HCT116 (cell line): ENCODE results near the gene GPRC5D. TPM values are rescaled to one million over a fixed set of nuclear protein-coding genes. Genes with fewer than 3 reads are reported as not detected.

Experiments used
- ATAC-seq: fragments of 200-7000 bp; cut with Tn5 transposase; 2 replicates; pipeline ENCODE4 v1.9.1; 2020; ENCODE audit warnings: mild to moderate bottlenecking, moderate library complexity
- BruUV-seq: library from RNA; stranded (reverse); fragments of 400-500 nt; replicated peaks from 2 replicates; lab custom pipeline; 2021; lab: Mats Ljungman, UMichigan
- CTCF ChIA-PET: fragments of 300-600 bp; sonication (Branson Sonifier 250); formaldehyde crosslinking; loops from one replicate; lab custom pipeline; 2021; ENCODE audit warnings: antibody characterized with exemption; lab: Charles Lee
- POLR2A ChIA-PET: fragments of 300-600, 350-600 bp; sonication (Branson Sonifier 250); formaldehyde crosslinking; loops from one replicate; lab custom pipeline; 2021; ENCODE audit warnings: antibody characterized with exemption; lab: Charles Lee
- RAD21 ChIA-PET, 2 experiments: fragments of 300-600 bp; sonication (Branson Sonifier 250); formaldehyde crosslinking; loops; one replicate each; lab custom pipeline; 2023; ENCODE audit warnings: low total read pairs in 2 of 2; ENCODE audit not compliant: uncharacterized antibody in 2 of 2, unreplicated experiment in 2 of 2, low non-redundant PET in 1 of 2; lab: Charles Lee
- DNase-seq: peaks from one replicate; pipeline ENCODE4 v3.0.0-alpha.2; 2010; ENCODE audit warnings: low read depth, low spot score
- H2AFZ ChIP-seq: fragments of 200-600 bp; shearing (Covaris generic), sonication (generic); 2 replicates; pipeline ENCODE4 v1.6.1; 2017; ENCODE audit warnings: low read depth, mixed run types, mixed read lengths, antibody characterized with exemption, low read length; ENCODE audit not compliant: poor library complexity, severe bottlenecking
- H3K27ac ChIP-seq: 2 replicates; pipeline ENCODE4 v1.5.1; 2012; ENCODE audit warnings: low read depth, low read length
- H3K27me3 ChIP-seq: fragments of 200-600 bp; sonication (generic); 2 replicates; pipeline ENCODE4 v1.6.1; 2016; ENCODE audit warnings: mixed run types, low read length, mixed read lengths; ENCODE audit not compliant: insufficient read depth
- H3K36me3 ChIP-seq, 2 experiments: fragments of 200-500 bp in 1 of 2; fragments of 200-600 bp in 1 of 2; sonication (Bioruptor generic) in 1 of 2; sonication (generic) in 1 of 2; 2 replicates each; pipeline versions ENCODE4 v1.5.1 to v1.6.1; 2014 to 2016; ENCODE audit warnings: low read length in 2 of 2, inconsistent platforms in 1 of 2, mixed read lengths in 1 of 2, mixed run types in 1 of 2; ENCODE audit not compliant: insufficient read depth in 2 of 2, control insufficient read depth in 1 of 2
- H3K4me1 ChIP-seq, 2 experiments: fragments of 200-600 bp in 1 of 2; sonication (generic) in 1 of 2; 2 replicates each; pipeline versions ENCODE4 v1.5.1 to v1.6.1; 2012 to 2017; ENCODE audit warnings: low read length in 2 of 2, inconsistent platforms in 1 of 2, mild to moderate bottlenecking in 1 of 2, mixed read lengths in 1 of 2, mixed run types in 1 of 2, moderate library complexity in 1 of 2; ENCODE audit not compliant: insufficient read depth in 2 of 2, control insufficient read depth in 1 of 2
- H3K4me2 ChIP-seq: fragments of 200-600 bp; sonication (generic); 2 replicates; pipeline ENCODE4 v1.6.1; 2017; ENCODE audit warnings: mixed run types, low read length, mixed read lengths
- H3K4me3 ChIP-seq, 2 experiments: fragments of 200-600 bp in 1 of 2; sonication (generic) in 1 of 2; replicated peaks in 1 of 2; 2 replicates each; pipeline ENCODE4 v1.5.1; 2011 to 2016; ENCODE audit warnings: low read length in 2 of 2, control low read depth in 1 of 2, low read depth in 1 of 2, mild to moderate bottlenecking in 1 of 2, mixed read lengths in 1 of 2, mixed run types in 1 of 2
- H3K79me2 ChIP-seq: fragments of 200-600 bp; sonication (generic); 2 replicates; pipeline ENCODE4 v1.6.1; 2017; ENCODE audit warnings: mild to moderate bottlenecking, mixed run types, low read length, moderate library complexity, mixed read lengths; ENCODE audit not compliant: insufficient read depth
- H3K9ac ChIP-seq: fragments of 200-600 bp; sonication (generic); 2 replicates; pipeline ENCODE4 v1.6.1; 2016; ENCODE audit warnings: low read length, mixed read lengths
- H3K9me2 ChIP-seq: fragments of 200-600 bp; sonication (generic), shearing (Covaris generic); 2 replicates; pipeline ENCODE4 v1.6.1; 2017; ENCODE audit warnings: mixed run types, mild to moderate bottlenecking, moderate library complexity; ENCODE audit not compliant: insufficient read depth
- H3K9me3 ChIP-seq, 2 experiments: fragments of 200-500 bp in 1 of 2; fragments of 200-600 bp in 1 of 2; sonication (Bioruptor generic) in 1 of 2; sonication (generic) in 1 of 2; 2 replicates each; pipeline ENCODE4 v1.6.1; 2014 to 2017; ENCODE audit warnings: low read length in 2 of 2, mixed read lengths in 2 of 2, inconsistent platforms in 1 of 2, low read depth in 1 of 2, mild to moderate bottlenecking in 1 of 2, mixed run types in 1 of 2, moderate library complexity in 1 of 2; ENCODE audit not compliant: control insufficient read depth in 1 of 2, insufficient read depth in 1 of 2
- H4K20me1 ChIP-seq: fragments of 200-600 bp; sonication (generic), shearing (Covaris generic); 2 replicates; pipeline ENCODE4 v1.6.1; 2017; ENCODE audit warnings: mixed run types, mild to moderate bottlenecking, moderate library complexity; ENCODE audit not compliant: insufficient read depth
- EGR1 ChIP-seq: IDR thresholded peaks from 2 replicates; pipeline ENCODE4 v1.6.1; 2012; ENCODE audit warnings: low read depth
- EZH2 ChIP-seq: fragments of 200-600 bp; sonication (generic); IDR thresholded peaks from 2 replicates; pipeline ENCODE4 v1.6.1; 2017; ENCODE audit warnings: antibody characterized with exemption, mixed run types
- JUND ChIP-seq: IDR thresholded peaks from 2 replicates; pipeline ENCODE4 v1.6.1; 2012
- MAX ChIP-seq: IDR thresholded peaks from 2 replicates; pipeline ENCODE4 v1.6.1; 2012
- SRF ChIP-seq: IDR thresholded peaks from 2 replicates; pipeline ENCODE4 v1.6.1; 2012; ENCODE audit warnings: low read depth
- ZNF274 ChIP-seq: fragments of 200-500 bp; sonication (Bioruptor generic); IDR thresholded peaks from 2 replicates; pipeline ENCODE4 v1.6.1; 2014; ENCODE audit warnings: mild to moderate bottlenecking, low read depth, low read length, inconsistent platforms
- intact Hi-C: fragments of 100-400 bp; cut with micrococcal nuclease; formaldehyde crosslinking; loops from 2 replicates; pipeline ENCODE4 v1.10.0; 2022
- total RNA-seq: library from RNA; stranded (reverse); gene quantifications from one replicate; pipeline ENCODE4 v1.2.1, GENCODE V29; 2021; ENCODE audit not compliant: unreplicated experiment

GPRC5D gene
- total RNA-seq, 1 experiment from 2014 or later, result not detected

GRCh38 chr12:12899530-12900380 lies 52.2 kb downstream of the GPRC5D start (continued):
- TF ChIP-seq MAX, result peak; percentile 74
- no peak for TF ChIP-seq EZH2
- TF ChIP-seq SRF, result 0 out of 2 replicates have a peak, but pooled peaks have one; percentile 58
- peak; percentile 83 for TF ChIP-seq JUND
- no peak for TF ChIP-seq ZNF274
- no peak for TF ChIP-seq EGR1

GRCh38 chr12:12898911-12899511 lies 53.0 kb downstream of the GPRC5D start:
- Histone ChIP-seq H3K4me3 (peak overlapping the region in 1 of 2 experiments; percentile 1; a peak in 1 of 4 replicates), H3K27me3 (no peaks in the 10 kb centered on the region), H3K4me2 (peak overlapping the region; percentile 65), H3K79me2 (peaks cover 99% of the 10 kb centered on the region), H4K20me1 (peaks cover 51% of the 10 kb centered on the region)
- intact Hi-C loops, result loop anchor here (10.0 kb wide), 1 partner anchor 174 kb away; no protein-coding TSS in a partner anchor
- CTCF ChIA-PET, result interaction anchor here (1.2 kb wide), 1 partner anchor 61 kb away, joined by 4 read pairs; no protein-coding TSS in a partner anchor
- RAD21 ChIA-PET, result interaction anchor here in 1 of 2 experiments (1.0 kb wide), 1 partner anchor 62 kb away, joined by 3 read pairs; no protein-coding TSS in a partner anchor
- TF ChIP-seq JUND, result no peak
- no peak for TF ChIP-seq ZNF274
- TF ChIP-seq, all 23 proteins: peak for 0
- H2AFZ ChIP-seq, result no peak overlapping the region
- H3K4me1 ChIP-seq, result peaks cover 93 to 99% of the 10 kb centered on the region in 2 experiments
- no peaks in the 10 kb centered on the region for H3K9me3 ChIP-seq
- BruUV-seq, result no TSS peak
- H3K9ac ChIP-seq, result peak overlapping the region; percentile 30
- peak overlapping the region; percentile 23; the same call in 1 of the 2 replicates for H3K27ac ChIP-seq
- no peak for ATAC-seq
- DNase-seq, result no peak
- POLR2A ChIA-PET, result interaction anchor here (0.6 to 3.7 kb wide), 9 partner anchors 7 to 297 kb away, joined by 3 to 34 read pairs (median 4); partner anchors contain the start of genes EMP1 and GPRC5A
- peaks cover 0 to 27% of the 10 kb centered on the region in 2 experiments; a peak in 1 of 4 replicates for H3K36me3 ChIP-seq
- no peaks in the 10 kb centered on the region for H3K9me2 ChIP-seq
